Upper lobe of right lung (tissue), 1 donor: ENCODE results near the gene NPAP1. TPM values are rescaled to one million over a fixed set of nuclear protein-coding genes. Genes with fewer than 3 reads are reported as not detected.

ENCODE experiments used
- ATAC-seq: fragments of 200-7000 bp; cut with Tn5 transposase; one replicate; pipeline ENCODE4 v1.9.1; 2020; ENCODE audit warnings: mild to moderate bottlenecking, moderate library complexity
- DNase-seq: peaks from one replicate; pipeline ENCODE4 v3.0.0-alpha.2; 2020
- H3K27ac ChIP-seq: fragments of 200-600 bp; one replicate; pipeline ENCODE4 v1.8.0; 2022
- H3K27me3 ChIP-seq: fragments of 200-600 bp; one replicate; pipeline ENCODE4 v1.8.0; 2022; ENCODE audit warnings: mild to moderate bottlenecking
- H3K36me3 ChIP-seq: fragments of 200-600 bp; one replicate; pipeline ENCODE4 v1.8.0; 2022
- H3K4me1 ChIP-seq: fragments of 200-600 bp; one replicate; pipeline ENCODE4 v1.8.0; 2022
- H3K4me3 ChIP-seq: fragments of 200-600 bp; one replicate; pipeline ENCODE4 v1.8.0; 2022; ENCODE audit warnings: mild to moderate bottlenecking
- H3K9me3 ChIP-seq: fragments of 200-600 bp; one replicate; pipeline ENCODE4 v1.8.0; 2022
- intact Hi-C: fragments of 100-400 bp; cut with DNase I; formaldehyde crosslinking; loops from one replicate; pipeline ENCODE4 v1.11.0; 2022
- total RNA-seq: library from RNA; stranded (reverse); fragmentation: NEBNext Ultra II Directional; extraction: Animal tissue kit (Norgen Biotek cat#: 25700); gene quantifications from one replicate; pipeline ENCODE4 v1.2.1, GENCODE V29; 2021
- TF ChIP-seq, protein P1 (sequence below): fragments of 200-600 bp; IDR thresholded peaks from one replicate; pipeline ENCODE4 v1.8.0; 2022; ENCODE audit warnings: antibody characterized with exemption
- donor health status: DM: no; HTN: yes; CAD: no; lungs with severe emphysema.

NPAP1 gene
- total RNA-seq, 1 donor from 2014 or later, result 0.17 TPM

DNA sequence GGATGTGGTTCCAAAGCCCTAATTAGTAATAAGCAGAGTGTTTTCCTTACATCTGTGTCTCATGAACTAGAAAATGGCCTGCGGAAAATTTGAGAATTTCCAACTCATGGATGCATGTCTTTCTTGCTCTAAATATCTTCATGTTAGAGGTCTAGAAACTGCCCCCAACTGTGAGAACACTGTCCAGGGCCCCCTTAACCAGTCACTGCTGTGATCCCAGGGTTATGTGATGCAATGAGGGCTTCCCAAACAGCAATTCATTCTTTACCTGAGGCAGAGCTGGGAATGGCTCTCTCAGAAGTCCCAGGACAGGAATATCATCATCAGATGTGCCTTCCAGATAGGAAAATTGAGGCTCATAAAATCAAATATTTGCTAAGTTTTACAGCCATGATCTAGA, 8.2 kb downstream of the NPAP1 start:
- no peak for ATAC-seq
- intact Hi-C loops, result no loop called here
- H3K4me1 ChIP-seq, result no peaks in the 10 kb centered on the region
- no peak overlapping the region for H3K4me3 ChIP-seq
- TF ChIP-seq, protein P1, sequence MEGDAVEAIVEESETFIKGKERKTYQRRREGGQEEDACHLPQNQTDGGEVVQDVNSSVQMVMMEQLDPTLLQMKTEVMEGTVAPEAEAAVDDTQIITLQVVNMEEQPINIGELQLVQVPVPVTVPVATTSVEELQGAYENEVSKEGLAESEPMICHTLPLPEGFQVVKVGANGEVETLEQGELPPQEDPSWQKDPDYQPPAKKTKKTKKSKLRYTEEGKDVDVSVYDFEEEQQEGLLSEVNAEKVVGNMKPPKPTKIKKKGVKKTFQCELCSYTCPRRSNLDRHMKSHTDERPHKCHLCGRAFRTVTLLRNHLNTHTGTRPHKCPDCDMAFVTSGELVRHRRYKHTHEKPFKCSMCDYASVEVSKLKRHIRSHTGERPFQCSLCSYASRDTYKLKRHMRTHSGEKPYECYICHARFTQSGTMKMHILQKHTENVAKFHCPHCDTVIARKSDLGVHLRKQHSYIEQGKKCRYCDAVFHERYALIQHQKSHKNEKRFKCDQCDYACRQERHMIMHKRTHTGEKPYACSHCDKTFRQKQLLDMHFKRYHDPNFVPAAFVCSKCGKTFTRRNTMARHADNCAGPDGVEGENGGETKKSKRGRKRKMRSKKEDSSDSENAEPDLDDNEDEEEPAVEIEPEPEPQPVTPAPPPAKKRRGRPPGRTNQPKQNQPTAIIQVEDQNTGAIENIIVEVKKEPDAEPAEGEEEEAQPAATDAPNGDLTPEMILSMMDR, result no peak
- no peak overlapping the region for H3K27ac ChIP-seq
- DNase-seq, result no peak
- no peaks in the 10 kb centered on the region for H3K36me3 ChIP-seq
- H3K27me3 ChIP-seq, result no peaks in the 10 kb centered on the region
- H3K9me3 ChIP-seq, result no peaks in the 10 kb centered on the region

DNA sequence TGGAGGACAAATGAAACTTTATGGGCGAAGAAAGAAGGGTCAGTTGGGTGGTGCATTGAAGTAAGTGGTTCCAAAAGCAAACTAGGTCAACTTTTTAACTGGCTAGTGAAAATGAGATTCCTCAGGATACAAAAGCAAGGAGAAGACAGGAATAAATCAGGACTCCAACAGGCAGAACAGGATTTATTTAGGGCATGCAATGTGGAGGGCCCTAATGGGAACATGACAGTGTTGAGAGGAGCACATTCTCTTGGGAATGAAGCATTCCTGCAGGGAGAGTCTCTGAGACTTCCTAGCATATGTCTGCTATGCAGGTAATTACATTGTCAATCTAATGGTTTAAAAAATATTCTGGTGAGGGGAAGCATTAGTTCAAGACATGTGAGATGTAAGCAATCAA, 8.7 kb downstream of the NPAP1 start:
- H3K4me3 ChIP-seq, result no peak overlapping the region
- TF ChIP-seq, protein P1, result no peak
- no peaks in the 10 kb centered on the region for H3K9me3 ChIP-seq
- ATAC-seq, result no peak
- DNase-seq, result no peak
- H3K4me1 ChIP-seq, result no peaks in the 10 kb centered on the region
- H3K27me3 ChIP-seq, result no peaks in the 10 kb centered on the region
- intact Hi-C loops, result no loop called here
- no peak overlapping the region for H3K27ac ChIP-seq
- no peaks in the 10 kb centered on the region for H3K36me3 ChIP-seq

DNA sequence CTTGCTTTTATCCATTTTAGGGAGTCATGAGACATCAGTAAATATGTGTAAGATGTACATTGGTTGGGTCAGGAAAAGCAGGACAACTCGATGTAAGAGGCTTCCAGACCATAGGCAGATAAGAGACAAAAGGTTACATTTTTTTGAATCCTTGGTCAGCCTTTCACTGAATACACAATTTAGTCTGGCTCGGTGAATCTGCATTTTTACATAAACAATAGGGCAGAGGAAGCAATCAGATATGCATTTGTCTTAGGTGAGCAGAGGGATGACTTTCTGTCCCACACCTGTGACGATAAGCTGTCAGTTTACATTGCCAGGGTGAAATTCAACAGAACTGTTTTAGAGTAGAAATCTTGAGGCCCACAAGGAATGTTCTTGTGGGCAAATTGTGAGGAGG, 20.6 kb downstream of the NPAP1 start:
- no peaks in the 10 kb centered on the region for H3K36me3 ChIP-seq
- no peaks in the 10 kb centered on the region for H3K27me3 ChIP-seq
- H3K9me3 ChIP-seq, result no peaks in the 10 kb centered on the region
- intact Hi-C loops, result no loop called here
- H3K4me1 ChIP-seq, result no peaks in the 10 kb centered on the region
- DNase-seq, result no peak
- H3K27ac ChIP-seq, result no peak overlapping the region
- no peak for ATAC-seq
- TF ChIP-seq, protein P1, result no peak
- H3K4me3 ChIP-seq, result no peak overlapping the region

DNA sequence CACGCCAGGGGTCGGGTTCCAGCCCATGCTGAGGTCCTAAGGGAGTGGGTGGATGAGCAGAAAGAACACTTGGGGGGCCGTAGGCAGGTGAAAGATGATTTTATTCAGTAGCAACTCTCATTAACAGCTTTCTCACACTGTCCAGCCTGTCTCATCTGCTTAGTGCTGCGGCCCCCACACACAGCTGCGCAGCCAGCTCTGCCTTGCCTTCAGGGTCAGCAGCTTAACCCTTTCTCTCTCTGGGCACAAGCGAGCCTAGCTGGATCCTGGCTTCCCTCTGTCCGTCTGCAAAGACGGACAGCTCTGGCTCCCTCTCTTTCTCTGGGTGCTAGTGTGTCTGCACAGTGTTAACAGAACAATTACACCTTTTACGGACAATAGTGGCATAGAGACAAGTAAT, 21.3 kb downstream of the NPAP1 start:
- H3K4me1 ChIP-seq, result no peaks in the 10 kb centered on the region
- DNase-seq (no peak), ATAC-seq (no peak)
- no peak overlapping the region for H3K4me3 ChIP-seq
- TF ChIP-seq, protein P1, result no peak
- no peak overlapping the region for H3K27ac ChIP-seq
- no peaks in the 10 kb centered on the region for H3K27me3 ChIP-seq
- H3K36me3 ChIP-seq, result no peaks in the 10 kb centered on the region
- H3K9me3 ChIP-seq, result no peaks in the 10 kb centered on the region
- intact Hi-C loops, result no loop called here

DNA sequence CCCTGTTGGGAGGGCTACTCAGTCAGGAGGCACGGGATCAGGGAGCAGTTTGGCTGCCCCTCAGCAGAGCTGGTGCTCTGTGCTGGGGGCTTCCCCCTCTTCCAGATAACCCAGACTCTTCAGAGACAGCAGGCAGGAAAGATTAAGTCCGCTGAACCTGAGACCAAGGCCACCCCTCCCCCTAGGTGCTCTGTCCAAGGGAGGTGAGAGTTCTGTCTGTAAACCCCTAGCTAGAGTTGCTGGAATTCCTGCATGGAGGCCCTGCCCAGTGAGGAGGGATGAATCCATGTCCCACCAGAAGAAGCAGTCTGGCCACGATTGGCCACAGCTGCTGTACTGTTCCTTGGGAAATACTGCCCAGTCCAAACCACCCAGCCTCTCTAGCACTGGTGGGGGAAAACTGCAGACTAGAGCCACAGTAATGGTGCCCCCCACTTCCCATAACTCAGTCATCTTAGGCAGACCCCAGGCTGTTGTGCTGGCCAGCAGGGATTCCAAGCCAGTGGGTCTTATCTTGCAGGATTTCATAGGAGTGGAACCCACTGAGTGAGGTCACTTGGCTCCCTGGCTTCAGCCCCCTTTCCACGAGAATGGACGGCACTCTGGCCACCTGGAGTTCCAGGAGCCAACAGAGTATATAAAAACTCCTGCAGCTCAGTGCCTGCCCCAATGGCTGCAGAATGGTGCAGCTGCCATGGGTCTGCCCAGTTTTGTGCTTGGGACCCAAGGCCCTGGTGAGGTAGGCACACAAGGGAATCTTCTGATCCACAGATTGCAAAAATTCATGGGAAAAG, 42.9 kb downstream of the NPAP1 start:
- Histone ChIP-seq H3K27ac (no peak overlapping the region), H3K36me3 (no peaks in the 10 kb centered on the region), H3K4me1 (no peaks in the 10 kb centered on the region), H3K27me3 (no peaks in the 10 kb centered on the region), H3K4me3 (no peak overlapping the region), H3K9me3 (no peaks in the 10 kb centered on the region)
- TF ChIP-seq, protein P1, result no peak
- DNase-seq, result no peak
- intact Hi-C loops, result no loop called here
- no peak for ATAC-seq
